SKM-1 (cell line): ENCODE results near the gene FKBP2.
"Not testable (repeated sequence)": the region's sequence is repeated elsewhere in the genome, so short reads cannot be mapped to it uniquely, and the experiment has no call there.

ENCODE experiments used
- DNase-seq: peaks from one replicate; lab custom pipeline; 2025; ENCODE audit not compliant: unreplicated experiment; lab: John Stamatoyannopoulos, UW

The FKBP2 gene

DNA sequence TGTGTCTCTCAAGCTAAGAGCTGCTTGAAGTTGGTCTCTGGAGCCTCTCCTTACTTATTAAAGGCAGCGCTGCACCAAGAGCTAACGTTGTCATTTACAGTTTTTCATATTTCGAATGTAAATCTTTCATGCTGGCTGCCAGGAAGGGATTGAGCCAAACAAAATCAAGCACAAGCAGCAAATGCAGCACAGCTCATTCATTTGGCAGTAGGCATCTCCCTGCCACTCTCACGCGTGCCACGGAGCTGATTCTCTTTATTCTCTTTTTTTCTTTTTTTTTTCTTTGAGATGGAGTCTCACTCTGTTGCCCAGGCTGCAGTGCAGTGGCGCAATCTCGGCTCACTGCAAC, 8.0 kb upstream of the FKBP2 start:
- DNase-seq, result no peak

GRCh38 chr11:64233913-64234586, 6.8 kb upstream of the FKBP2 start, which contains the start of gene VEGFB:
TSS of gene VEGFB (plus strand) at chr11:64234584. CDS start at chr11:64234834, 250 bp downstream.
- no peak for DNase-seq

DNA sequence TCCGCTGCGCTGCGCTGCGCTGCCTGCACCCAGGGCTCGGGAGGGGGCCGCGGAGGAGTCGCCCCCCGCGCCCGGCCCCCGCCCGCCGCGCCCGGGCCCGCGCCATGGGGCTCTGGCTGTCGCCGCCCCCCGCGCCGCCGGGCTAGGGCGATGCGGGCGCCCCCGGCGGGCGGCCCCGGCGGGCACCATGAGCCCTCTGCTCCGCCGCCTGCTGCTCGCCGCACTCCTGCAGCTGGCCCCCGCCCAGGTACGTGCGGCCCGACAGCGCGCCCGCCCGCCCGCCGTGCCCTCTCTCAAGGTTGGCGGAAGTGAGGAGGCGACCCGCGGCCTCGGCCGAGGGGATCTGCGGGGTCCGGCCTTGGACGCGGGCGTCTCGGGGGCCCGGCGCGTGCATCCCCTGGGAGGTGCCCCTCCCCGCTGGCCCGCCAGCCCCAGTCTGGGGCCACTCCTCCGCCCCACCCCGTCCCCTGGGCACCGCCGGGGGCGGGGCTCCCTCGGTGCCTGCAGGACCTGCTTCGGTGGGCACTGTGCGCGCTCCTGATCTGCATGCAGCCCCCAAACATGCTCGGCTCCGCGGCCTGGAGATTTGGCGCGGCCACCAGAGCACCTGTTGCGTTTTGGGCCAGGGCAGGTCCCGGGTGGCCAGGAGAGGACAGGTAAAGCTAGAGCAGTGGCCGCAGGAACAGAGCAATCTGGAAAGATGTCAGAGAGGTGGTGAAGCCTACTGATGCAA, 6.1 kb upstream of the FKBP2 start:
- DNase-seq, result no peak

GRCh38 chr11:64235437-64236161, 5.3 kb upstream of the FKBP2 start:
- DNase-seq, result no peak

DNA sequence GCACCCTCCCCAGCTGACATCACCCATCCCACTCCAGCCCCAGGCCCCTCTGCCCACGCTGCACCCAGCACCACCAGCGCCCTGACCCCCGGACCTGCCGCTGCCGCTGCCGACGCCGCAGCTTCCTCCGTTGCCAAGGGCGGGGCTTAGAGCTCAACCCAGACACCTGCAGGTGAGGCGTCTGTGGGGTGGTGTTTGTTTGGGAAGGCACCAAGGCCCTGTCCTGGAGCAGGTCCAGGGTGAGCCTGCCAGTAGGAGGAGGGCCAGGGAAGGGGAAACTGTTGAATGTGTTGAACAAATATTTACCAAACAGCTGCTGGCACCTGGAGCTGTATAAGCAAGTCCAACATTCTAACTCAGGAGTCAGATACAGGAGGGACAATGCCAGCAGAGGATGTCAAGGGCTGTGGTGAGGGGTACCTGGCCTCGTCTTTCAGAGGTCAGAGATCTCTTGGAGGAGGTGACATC, 3.4 kb upstream of the FKBP2 start:
- DNase-seq, result no peak

- DNase-seq, result no peak
These were observed 2.8 kb upstream of the FKBP2 start for GRCh38 chr11:64238076-64238475.

GRCh38 chr11:64238999-64239398, 1.9 kb upstream of the FKBP2 start:
- DNase-seq, result peak; percentile 52

GRCh38 chr11:64239662-64240434, 1.0 kb upstream of the FKBP2 start:
- DNase-seq, result peak; percentile 95

DNA sequence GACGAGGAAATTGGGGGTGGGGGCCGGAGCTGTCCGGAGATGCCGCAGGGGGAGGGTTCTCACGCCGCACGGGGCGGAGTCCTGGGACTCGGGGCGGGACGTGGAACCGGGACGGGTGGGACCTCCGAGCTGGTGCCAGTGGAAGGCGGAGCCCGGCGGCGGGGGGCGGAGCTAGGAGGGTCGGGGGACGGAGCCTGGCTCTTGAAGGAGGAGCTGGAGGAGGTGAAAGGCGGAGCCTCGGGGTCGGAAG, 271 bp downstream of the FKBP2 start:
- DNase-seq, result peak; percentile 95

GRCh38 chr11:64241491-64242374, 838 bp downstream of the FKBP2 start:
- DNase-seq, result no peak

GRCh38 chr11:64243236-64243854, 2.5 kb downstream of the FKBP2 start:
- no peak for DNase-seq

- no peak for DNase-seq
These were observed 3.2 kb downstream of the FKBP2 start for GRCh38 chr11:64244107-64244506.

DNA sequence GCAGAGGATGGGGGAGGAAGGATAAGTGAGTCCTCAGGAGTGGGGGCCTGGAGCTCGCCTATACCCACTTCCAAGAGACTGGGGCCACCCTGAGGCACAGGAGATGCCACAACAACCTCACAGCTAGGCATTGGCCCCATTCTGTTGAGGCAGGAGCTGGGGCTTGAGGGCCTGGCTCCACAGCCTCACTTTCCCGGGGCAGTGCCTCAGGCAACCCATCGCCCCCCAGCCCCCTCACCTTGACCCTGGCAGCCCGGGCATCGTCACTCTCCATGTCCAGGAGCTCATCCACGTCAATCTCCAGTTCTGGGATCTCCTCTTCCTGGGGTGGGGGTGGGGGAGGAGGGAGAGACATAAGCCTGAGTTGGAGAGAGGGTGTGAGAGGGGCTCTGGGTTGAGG, 4.1 kb downstream of the FKBP2 start:
- DNase-seq, result no peak

GRCh38 chr11:64245401-64245796, 4.5 kb downstream of the FKBP2 start:
- DNase-seq, result no peak

DNA sequence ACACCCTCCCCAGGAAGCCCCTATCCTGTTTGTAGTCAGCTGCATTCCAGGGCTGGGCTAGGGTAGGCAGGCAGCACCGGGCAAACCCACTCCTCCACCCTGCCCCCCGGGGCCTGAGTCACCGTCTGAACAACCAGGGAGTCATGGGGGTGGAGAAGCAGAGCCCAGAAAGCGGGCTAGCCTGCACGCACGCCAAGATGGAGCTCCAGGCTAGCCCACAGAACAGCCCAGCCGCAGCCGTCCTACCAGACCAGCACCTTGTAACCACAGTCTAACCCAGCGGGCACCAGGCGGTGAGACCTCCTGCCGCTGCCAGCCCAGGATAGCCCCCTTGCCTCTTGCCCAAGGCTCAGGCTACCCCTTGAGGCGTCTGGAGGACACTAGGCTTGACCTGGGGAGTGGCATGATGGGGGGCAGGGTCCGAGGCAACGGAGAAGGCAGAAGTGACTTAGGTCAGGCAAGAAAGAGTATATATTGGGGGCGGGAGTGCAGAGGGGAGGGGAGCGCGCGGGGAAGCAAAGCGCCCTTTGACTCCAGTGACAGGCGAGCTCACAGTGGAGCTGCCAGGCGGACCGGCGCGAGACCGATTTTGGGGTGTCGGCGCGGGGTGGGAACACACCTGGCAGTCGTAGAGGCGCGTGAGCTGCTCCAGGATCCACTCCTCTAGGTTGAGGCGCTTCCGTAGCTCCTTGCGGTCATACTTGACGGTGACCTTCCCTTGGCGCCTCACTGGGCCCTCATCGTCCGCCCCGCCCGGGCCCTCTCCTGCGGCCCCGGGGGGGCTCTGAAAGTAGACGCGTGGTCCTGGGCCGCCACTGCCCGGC, 5.1 kb downstream of the FKBP2 start:
- no peak for DNase-seq

- DNase-seq, result not testable (repeated sequence)
These were observed 5.7 kb downstream of the FKBP2 start for GRCh38 chr11:64246621-64246870.

DNA sequence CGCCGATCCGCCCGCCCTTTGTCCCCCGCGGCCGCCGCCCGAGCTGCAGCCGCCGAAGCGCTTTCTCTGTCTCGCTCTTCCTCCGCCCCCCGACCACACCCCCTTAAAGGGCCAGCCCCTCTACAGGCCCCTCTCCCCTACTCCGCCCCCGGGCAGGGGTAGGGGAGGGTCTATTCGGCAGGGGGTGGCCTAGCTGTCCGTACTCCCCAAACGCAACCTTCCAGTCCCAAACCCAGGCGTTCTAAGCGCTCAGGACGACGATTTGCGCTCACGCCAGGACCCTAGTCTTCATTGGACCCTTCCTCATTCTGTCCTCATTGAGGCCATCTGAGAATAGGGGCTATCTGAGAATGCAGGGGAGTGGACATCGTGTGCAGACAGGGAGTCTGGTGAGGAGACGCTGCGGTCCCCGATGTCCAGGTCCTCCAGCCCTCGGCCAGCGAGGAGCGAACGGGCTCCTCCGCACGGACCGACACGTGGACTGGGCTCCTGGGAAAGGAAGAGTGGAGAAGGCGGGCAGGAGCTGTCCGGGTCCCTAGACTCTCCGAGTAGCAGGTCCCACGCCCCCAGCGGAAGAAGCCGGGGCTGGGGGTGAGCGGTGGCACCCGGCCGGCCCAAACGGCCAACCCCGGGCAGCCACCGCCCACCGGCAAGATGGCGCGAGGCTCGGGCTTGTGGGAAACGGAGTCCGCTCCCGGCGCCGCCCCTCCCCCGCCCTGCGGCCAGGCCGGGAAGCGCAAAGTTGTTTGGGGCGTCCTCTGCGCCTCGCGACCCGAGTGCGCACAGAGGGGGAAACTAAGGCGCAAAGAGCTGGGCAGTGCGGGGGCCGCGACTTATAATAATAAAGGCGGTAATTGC, 6.2 kb downstream of the FKBP2 start, which contains the start of gene PPP1R14B:
PPP1R14B (minus strand) TSS at position 73 of the 858 bp plus-strand sequence. CDS start 270 bp downstream, outside the sequence.
- DNase-seq, result peak; percentile 59
